Glutamatergic neuron (in vitro differentiated cells): ENCODE measurements around the gene NFATC2. TPM values are rescaled to one million over a fixed set of nuclear protein-coding genes. Genes with fewer than 3 reads are reported as not detected.

Source experiments
- DNase-seq: peaks from one replicate; pipeline ENCODE4 v3.0.0; 2022
- H3K27ac Mint-ChIP-seq: one replicate; pipeline ENCODE4 v1.8.0; 2020; ENCODE audit warnings: mild to moderate bottlenecking, mixed read lengths, inconsistent platforms; ENCODE audit not compliant: unreplicated experiment
- H3K27me3 Mint-ChIP-seq: one replicate; pipeline ENCODE4 v1.8.0; 2020; ENCODE audit warnings: mild to moderate bottlenecking, moderate library complexity, mixed read lengths, inconsistent platforms; ENCODE audit not compliant: unreplicated experiment
- H3K36me3 Mint-ChIP-seq: one replicate; pipeline ENCODE4 v1.8.0; 2020; ENCODE audit warnings: mild to moderate bottlenecking, mixed read lengths, inconsistent platforms; ENCODE audit not compliant: unreplicated experiment
- H3K4me1 Mint-ChIP-seq: one replicate; pipeline ENCODE4 v1.8.0; 2020; ENCODE audit warnings: mild to moderate bottlenecking, low read depth, mixed read lengths, inconsistent platforms; ENCODE audit not compliant: unreplicated experiment
- H3K4me3 Mint-ChIP-seq: one replicate; pipeline ENCODE4 v1.8.0; 2020; ENCODE audit warnings: mild to moderate bottlenecking, mixed read lengths, inconsistent platforms; ENCODE audit not compliant: unreplicated experiment
- H3K9me3 Mint-ChIP-seq: one replicate; pipeline ENCODE4 v1.8.0; 2020; ENCODE audit warnings: mild to moderate bottlenecking, moderate library complexity, mixed read lengths, inconsistent platforms; ENCODE audit not compliant: unreplicated experiment
- CTCF ChIP-seq: fragments of 200-600 bp; sonication (generic); IDR thresholded peaks from one replicate; pipeline ENCODE4 v1.5.0; 2021; ENCODE audit not compliant: partially characterized antibody, unreplicated experiment
- total RNA-seq: library from RNA; stranded (reverse); fragmentation: NEBNext Ultra II Directional; extraction: Animal tissue kit (Norgen Biotek cat#: 25700); gene quantifications from one replicate; pipeline ENCODE4 v1.2.1, GENCODE V29; 2021; ENCODE audit not compliant: unreplicated experiment

NFATC2 gene
- total RNA-seq, 1 donor from 2014 or later: not detected

- Mint-ChIP-seq H3K4me3 (no peak overlapping the region), H3K27ac (no peak overlapping the region), H3K4me1 (peaks cover 8% of the 10 kb centered on the region), H3K9me3 (no peaks in the 10 kb centered on the region), H3K27me3 (peaks cover 6% of the 10 kb centered on the region), H3K36me3 (peaks cover 10% of the 10 kb centered on the region)
- no peak for DNase-seq
- TF ChIP-seq CTCF: no peak
These were observed 33.7 kb downstream of the NFATC2 start for GRCh38 chr20:51508780-51509179.

GRCh38 chr20:51508158-51508557, 34.4 kb downstream of the NFATC2 start:
- Mint-ChIP-seq H3K36me3 (peaks cover 10% of the 10 kb centered on the region), H3K27me3 (peaks cover 6% of the 10 kb centered on the region), H3K4me3 (no peak overlapping the region), H3K9me3 (no peaks in the 10 kb centered on the region), H3K4me1 (peaks cover 8% of the 10 kb centered on the region), H3K27ac (no peak overlapping the region)
- no peak for DNase-seq
- no peak for TF ChIP-seq CTCF

GRCh38 chr20:51507216-51508036, 35.1 kb downstream of the NFATC2 start:
- Mint-ChIP-seq H3K27ac (no peak overlapping the region), H3K9me3 (no peaks in the 10 kb centered on the region), H3K27me3 (peaks cover 6% of the 10 kb centered on the region), H3K36me3 (peaks cover 10% of the 10 kb centered on the region), H3K4me3 (no peak overlapping the region), H3K4me1 (peaks cover 8% of the 10 kb centered on the region)
- no peak for DNase-seq
- no peak for TF ChIP-seq CTCF

- TF ChIP-seq CTCF: no peak
- no peak for DNase-seq
- Mint-ChIP-seq H3K9me3 (no peaks in the 10 kb centered on the region), H3K27me3 (peaks cover 6% of the 10 kb centered on the region), H3K36me3 (peaks cover 3% of the 10 kb centered on the region), H3K4me3 (no peak overlapping the region), H3K4me1 (peaks cover 6% of the 10 kb centered on the region), H3K27ac (no peak overlapping the region)
These were observed 35.8 kb downstream of the NFATC2 start for GRCh38 chr20:51506527-51507215.

- no peak overlapping the region for H3K27ac Mint-ChIP-seq
- no peak for TF ChIP-seq CTCF
- no peak for DNase-seq
- H3K9me3 Mint-ChIP-seq: peaks cover 2% of the 10 kb centered on the region
- no peak overlapping the region for H3K4me3 Mint-ChIP-seq
- H3K36me3 Mint-ChIP-seq: no peaks in the 10 kb centered on the region
- H3K27me3 Mint-ChIP-seq: peaks cover 8% of the 10 kb centered on the region
- peaks cover 6% of the 10 kb centered on the region for H3K4me1 Mint-ChIP-seq
These were observed 37.0 kb downstream of the NFATC2 start for GRCh38 chr20:51505566-51505965.
